ENCODE measurements around the gene USH1C.
A peak's percentile ranks its signal among the peaks of the same experiment; 100 is the strongest.

Gene USH1C

DNA sequence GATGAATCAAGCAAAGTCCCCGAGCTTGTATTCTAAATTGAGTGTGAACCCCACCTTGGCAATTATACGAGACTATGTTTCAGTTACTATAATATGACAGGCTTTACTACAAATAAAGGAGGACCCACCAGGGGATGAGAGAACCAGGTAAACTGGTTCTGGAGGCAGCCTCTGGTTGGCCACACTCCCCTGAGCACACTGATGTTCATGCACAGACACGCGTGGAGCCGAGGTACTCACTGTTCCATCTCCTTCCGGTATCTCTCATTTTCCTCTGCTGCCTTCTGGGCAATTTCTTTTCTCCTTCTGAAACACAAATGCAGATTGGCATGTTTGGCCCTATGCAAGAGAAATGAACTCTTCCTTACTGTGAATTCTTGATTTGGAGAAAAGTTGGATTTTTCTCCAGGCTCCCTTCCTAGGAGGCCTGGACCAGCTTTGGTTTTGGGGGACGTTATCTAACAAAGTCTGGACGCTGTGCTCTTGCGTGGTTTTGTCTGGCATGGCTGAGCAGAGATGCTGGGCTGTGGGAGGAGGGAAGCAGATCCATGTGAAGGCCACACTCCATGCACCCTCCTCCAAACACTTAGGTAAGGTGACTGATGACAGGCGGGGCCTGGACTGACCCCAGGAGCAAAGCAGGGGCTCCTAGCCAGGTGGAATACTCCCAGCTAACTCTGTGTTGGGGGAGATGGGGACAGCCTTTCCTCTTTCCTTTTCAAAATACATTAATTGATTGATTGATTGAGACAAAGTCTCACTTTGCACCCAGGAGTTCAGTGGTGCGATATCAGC lies 22.9 kb downstream of the USH1C start:
- no peak for DNase-seq

DNA sequence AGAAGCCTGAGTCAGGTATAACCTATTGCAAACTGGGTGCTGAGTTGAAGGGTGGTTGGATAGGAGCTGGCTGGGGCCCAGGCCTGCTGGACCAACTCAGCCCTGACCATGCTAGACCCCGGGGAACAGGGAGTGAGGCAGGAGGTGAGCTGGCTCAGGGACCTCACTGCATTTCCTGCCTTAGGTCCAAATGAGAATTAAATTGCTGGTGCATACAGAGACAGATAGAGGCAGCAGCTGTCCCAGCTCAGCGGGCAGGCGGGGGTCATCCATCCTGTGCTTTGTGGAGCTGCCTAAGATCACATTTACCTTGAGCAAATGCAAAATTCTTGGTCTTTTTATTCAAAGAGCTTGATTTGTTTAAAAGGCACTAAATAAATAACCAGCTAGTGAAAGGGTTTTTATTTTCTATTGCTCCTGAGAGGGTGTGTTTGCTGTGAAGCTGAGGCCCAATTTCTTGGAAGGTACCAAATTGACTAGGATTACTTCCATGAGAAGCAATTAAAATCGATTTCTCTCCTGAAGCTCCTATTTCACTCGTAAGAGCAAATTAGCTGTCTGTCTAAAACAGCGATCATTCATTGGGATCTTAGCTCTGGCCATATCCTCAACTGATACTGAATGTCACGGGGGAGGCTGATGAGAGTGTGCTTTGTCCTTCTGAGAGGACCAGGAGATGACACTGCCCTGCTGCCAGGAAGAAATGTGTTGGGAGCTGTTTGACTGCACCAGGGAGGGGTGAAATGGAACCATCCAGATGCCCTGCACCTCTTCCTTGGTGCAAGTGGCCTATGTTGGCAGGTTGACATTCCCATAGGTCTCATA lies 24.9 kb downstream of the USH1C start:
- no peak for DNase-seq

DNA sequence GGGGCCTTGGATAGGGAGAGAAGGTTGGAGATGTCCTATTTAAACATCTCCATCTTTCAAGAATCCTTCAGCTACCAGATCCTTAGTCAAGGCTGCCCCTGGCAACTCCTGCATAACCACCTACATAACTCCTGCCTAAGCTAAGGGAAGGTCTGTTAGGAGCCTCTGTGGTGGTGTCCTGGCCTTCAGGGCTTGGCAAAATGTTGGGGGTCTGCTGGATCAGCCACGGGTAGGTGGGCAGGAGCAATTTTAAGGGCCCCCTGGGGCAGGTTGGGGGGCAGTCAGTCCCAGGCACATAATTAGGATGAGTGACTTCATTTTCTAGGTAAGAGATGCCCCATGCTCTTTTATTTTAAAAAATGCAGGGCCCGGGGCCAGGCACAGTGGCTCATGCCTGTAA lies 25.9 kb downstream of the USH1C start:
- DNase-seq: no peak

DNA sequence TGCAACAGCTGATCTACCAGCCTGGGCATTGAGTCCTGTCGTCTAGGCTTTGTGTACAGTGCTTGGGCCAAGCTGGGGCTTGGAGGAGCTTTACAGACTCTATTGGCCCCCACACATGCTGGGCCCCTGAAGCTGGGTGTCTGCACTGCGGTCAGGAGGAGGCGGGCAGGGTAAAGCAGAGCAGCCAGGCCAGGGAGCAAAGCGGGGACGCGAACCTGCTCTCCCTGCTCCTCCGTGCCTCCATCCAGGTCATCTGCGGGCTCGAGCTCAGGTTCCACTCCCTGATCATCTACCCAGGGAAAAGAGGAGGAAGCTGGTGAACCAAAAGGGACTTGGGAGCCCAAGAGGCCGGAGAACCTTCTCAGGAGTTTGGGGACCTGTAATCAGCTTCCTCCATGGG lies 27.0 kb downstream of the USH1C start:
- DNase-seq: no peak

DNA sequence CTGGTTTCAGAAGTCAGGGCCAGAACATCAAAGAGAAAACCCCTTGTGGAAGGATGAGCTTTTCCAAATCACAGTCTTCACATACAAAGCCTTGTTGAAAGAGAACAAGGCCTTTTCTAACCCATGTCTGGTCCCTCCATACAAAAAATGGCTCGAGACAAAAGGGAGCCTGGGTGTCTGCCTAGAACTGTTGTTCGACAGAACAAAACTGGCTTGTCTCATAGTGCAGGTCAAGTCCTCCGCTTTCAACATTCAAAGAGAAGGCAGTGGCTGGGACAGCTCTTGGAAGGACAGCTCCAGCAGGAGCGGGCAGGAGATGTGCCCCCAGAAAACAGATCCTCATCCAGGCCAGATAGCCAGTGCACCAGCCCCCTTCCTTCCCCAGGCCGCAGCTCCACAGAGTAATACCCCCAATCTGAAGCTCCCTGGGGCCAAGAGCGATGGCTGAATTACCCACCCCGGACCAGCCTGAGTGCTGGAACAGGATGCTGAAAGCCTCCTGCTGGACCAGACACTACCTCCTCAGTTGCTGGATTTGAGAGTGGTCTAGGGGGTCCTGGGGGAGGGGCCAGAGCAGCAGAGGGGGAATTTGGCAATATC lies 27.6 kb downstream of the USH1C start:
- no peak for DNase-seq

DNA sequence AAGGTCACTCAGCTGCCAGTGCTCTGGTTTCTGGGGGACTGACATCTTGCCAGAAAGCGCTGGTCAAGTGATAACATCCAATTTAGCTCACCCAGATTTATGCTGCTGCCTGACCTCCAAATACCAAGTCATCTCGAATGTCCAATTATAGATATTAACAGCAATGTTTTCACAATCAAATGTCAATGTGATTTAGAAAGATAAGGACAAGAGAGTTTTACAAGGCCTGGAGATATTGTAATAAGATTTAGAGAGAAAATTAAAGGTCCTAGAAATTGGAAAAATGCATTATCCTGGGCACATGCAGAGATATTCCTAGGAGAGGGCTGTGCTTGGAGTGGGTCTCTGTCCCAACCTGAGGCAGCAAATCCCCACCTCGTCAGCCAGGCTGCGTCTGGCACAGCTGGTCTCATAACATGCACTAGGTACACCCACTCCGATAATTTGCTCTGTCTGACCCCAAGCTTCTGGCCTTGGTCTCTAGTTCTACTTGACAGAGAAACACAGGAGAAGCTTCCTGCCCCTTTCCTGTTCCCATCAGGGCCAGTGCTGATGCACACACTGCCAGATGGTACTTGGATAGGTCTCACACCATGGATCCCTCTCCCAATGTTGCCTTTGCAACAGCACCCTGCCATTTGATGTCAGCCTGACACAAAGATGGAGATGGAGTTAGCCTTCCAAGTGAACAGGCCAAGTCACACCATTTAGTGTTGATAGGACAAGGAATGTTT lies 28.6 kb downstream of the USH1C start:
- no peak for DNase-seq

DNA sequence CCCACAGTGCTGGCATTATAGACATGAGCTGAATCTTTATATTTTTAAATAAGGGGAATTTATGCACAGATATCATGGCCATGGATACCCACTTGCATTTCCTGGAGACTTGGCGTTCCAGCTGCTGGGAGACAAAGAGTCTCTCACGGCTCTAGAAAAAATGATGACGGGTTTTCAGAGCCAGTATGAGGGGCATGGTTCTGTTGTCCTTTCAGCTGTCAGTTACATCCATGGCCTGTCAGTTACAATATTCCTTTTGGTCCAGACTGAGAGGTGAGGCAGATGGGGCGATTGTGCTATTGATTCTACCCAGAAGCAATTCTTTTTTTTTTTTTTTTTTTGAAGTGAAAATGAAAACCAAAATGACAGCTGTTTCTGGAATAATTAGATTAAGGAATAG lies 29.7 kb downstream of the USH1C start:
- no peak for DNase-seq

DNA sequence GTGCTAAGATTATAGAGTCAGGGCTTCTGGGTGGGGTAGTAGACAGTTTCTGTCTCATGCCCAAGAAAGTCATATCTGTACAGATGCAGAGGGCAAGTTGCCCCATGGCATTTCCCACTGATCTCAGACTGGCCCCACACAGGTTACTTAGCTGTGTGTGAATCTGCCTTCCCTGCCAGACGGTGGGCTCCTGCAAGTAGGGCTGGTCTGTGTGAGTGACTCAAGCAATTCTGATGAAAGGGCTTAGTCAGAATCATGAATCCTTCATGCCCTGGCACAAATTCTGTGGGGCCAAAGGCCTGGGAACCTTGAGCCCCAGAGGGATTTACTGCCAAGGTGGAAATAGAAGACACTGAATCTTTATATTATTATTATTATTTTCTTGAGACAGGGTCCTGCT lies 30.4 kb downstream of the USH1C start:
- no peak for DNase-seq

DNA sequence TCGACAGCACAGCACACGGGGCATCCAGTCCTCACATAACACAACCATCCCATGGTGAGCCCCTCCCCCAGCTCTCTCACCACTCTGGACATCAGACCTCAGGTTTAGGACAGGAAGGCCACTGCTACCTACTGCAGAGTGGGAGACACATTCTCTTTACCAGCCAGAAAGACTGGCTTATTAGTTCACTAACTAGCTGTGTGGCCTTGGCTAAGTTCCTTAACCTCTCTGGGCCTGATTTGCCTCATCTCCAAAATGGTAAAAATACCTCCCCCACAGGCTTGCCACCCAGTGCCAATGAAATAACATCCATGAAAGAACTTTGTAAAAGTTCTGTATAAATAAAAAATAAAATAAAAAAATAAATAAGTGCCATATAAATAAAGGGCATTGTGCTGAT lies 32.1 kb downstream of the USH1C start:
- DNase-seq: no peak

DNA sequence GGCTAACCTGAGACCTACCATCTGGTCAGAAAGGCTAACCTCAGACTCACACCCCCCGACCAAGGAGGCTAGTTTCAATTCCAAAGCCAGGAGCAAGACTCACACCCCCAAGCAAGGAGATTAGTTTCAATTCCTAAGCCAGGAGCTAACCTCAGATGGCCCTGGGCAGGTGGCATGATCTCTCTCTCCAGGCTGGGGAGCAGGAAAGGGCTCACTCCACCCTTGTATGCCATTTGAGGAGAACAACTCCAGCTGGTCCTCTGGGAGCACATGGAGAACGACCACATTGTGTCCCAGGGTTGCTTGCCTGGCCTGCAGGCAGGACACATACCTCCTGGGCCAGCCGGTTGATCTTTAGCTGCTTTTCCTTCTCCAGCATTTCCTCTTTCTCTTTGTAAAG lies 32.6 kb downstream of the USH1C start:
- DNase-seq: no peak

DNA sequence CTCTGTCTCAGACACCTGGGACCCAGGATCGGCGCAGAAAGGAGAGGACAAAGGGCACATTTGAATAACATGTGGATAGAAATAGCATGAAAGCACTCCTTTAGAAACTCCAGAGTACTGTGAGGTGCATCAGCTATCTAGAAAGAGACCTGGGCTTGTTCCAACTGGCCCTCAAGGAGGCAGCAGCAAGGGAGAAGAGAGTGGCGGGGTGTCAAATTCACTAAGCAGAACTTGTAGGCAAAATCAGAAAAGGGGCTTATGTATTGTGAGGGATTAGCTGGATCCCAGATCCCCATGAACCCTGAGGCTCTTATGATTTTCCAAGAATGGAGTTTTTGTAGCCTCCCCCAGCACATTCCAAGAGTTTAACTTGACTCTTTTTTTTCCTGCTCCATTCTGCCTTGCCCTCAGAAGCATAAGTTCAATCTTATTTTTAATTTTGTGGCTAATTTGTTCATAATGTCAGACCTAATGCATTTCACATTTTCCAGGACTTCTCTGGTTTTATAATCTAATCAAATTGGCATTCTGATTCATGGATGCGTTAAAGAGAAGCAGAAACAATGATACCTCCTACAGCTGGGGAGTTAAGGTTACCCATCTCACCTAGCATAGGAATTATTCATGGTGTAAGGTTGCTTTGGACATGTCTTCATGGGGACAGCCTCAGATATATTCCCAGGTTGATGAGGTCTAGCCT lies 33.6 kb downstream of the USH1C start:
- no peak for DNase-seq

DNA sequence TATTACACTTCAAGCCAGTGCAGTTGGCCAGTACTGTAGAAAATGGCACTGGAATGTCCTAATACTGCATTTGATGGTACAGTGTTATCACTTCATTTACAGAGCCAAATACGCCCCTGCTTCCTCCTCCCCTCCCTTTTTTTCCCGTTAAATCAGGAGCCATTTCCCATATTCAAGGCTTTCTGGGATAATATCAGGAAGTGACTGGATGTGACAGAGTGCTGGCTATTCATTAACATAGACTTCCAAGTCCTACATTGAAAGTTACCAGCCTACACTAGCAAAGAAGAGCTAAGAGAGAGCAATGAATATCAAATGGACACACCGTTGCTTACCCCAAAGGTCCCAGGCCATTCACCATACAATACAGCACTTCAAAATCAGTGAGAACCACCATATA lies 35.4 kb downstream of the USH1C start:
- no peak for DNase-seq

DNA sequence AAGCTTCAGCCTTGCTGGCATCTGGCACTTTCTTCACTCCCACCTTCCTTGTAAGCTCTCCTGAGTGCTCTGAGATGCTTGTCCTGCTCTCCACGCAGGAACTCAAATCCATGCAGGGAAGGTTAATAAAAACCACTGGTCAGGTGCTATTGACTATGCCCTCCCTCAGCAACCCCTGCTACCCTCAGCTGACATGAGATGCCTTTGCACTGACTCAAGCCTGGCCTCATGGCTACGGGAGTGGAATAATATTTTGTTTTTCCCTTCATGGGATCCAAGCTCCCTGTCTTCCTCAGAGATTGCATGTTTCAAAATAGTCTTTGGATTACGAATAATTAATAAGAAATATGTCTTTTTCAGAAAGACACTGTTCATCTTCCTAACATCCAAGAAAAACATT lies 35.9 kb downstream of the USH1C start:
- no peak for DNase-seq

DNA sequence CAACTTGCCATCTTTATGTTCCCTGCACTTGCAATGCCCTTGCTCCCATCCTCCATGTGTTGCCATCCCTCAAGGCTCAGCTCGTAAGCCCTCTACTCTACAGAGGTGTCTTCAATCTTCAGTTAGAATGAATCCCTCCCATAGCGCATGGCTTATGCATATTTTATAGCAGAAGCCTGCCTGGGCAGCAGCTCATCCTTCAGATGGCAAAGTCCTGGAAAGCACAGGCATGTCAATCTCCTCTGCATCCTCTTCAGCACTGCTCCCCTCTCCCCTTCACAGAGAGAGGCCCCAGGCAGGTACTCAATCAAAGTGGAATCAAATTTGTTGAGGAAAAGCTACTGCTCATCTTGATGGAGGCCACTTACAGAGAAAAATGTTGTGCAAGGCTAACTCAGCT lies 36.4 kb downstream of the USH1C start:
- DNase-seq: no peak

DNA sequence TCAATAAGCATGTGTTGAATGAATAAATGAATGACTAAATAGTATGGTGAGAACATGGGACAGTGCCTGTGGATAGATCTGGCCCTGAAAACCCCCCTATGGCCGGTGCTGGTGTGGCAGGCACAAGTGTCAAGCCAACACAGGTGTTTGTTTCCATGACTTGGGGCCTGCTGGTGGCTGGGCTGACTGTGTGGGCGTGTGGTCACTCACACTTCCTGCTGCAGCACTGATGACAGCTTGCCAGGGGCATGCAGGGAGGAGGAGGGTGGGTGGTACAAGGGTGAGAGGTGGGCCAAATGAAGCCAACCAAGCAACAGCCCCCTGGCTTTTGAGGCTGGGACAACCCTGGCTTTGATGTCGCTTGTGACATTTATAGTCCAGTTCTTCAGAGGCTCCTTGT lies 37.3 kb downstream of the USH1C start:
- DNase-seq: no peak

DNA sequence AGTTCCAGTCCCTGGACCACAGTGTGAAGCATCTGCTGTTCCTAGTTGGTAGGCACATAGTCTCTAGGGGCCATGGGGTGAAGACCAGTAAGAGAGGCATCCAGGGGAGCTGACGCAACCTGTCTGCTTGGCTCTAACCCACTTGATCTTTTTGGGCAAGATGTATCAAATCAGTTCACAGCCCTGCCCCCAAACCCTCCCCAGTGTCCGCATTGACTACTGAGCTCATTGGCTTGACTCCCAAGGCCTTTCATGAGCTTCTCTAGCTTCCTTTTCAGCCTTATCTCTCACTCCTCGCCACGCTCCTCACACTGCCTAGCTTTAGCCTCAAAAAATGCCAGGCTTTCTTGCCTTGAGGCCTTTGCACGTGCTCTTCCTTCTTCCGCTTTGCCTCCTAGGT lies 37.9 kb downstream of the USH1C start:
- no peak for DNase-seq

DNA sequence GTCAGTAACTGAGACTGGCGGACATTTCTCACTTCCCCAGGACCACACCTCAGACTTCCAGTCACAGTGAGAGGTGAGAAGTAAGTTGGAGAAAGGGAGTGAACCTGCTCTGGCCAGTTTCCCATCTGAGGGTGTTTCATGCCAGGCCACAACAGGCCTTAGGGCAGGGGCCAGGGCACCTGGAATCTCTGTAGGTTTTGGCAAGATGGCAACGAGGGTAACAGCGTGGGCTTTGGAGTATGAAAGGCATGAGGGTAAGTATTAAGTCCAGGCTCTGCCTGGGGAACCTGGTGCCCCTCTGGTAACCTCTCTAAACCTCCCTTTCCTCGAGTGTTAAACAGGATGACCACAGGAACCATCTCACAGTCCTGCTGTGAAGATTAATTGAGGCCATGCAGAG lies 39.1 kb downstream of the USH1C start:
- no peak for DNase-seq

DNA sequence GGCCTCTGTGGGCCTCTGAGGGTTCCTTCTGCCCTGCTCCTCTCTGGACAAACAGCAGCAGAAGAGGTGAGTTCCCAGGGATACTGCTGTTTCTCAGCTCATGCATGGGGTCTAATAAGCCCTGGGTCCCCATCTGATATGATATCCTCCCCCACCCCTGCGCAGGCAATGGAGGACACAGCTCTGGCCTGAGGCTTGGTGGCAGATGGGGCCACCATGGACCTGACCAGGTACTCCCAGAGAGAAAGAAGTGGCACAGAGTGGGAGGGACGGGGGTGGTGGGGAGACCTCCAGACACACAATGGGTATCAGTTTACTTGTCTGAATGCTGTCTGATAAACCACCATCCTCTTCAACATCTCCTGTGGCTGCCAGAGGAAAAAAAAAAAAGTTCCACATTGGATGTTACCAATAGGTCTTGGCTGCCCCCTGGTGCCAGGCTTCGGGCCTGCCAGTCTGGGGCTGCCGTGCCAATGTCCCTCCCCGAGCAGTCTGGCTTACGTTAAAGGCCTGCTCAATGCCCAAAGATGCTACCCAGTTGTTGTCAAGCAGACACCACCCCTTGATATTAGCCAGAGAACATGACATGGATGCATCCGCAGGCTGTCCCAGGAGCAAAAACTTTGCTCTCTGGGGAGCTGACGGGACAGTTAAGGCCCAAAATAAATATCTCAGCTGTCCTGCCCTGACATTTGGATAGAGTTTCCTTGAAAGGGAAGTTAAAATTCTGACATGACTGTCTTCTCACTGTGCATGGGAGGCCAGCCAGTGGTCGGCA lies 39.7 kb downstream of the USH1C start:
- peak; percentile 82 for DNase-seq

DNA sequence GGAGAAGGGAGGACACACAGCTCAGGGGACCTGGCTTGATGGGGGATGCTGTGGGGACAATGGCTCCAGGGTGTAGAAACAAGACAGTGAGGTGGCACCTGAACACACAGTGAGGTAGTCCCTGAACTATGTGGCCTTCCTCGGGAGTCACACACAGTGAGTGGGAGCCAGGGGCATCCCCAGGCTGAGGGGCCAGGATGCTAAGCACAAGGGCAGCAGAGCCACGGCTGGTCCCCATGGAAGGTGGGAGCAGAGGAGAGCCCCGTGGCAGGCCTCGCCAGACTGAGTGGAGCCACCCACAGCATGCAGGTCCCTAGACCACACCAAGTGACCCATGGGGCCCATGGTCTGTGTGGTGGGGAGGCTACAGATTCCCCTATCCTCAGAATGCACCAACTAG lies 41.6 kb downstream of the USH1C start:
- no peak for DNase-seq

DNA sequence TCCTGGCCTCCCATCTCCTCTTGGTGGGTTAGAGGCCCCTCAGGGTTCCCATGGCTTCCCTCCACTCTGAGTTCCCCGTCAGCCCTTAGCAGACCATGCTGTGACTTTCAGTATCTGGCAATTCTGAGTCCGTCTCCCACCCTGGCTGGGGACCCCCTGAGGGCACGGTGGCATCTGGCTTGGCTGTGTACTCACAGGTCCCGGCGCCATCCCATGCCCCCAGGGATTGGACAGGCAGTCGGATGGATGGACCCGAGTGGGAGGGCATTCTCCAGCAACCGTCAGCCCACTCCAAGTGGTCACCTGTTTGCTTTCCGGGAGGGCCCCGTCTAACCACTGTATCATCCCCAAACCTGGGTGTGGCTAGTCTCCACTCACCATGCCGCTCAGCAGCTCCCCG lies 43.5 kb downstream of the USH1C start:
- DNase-seq: no peak

DNA sequence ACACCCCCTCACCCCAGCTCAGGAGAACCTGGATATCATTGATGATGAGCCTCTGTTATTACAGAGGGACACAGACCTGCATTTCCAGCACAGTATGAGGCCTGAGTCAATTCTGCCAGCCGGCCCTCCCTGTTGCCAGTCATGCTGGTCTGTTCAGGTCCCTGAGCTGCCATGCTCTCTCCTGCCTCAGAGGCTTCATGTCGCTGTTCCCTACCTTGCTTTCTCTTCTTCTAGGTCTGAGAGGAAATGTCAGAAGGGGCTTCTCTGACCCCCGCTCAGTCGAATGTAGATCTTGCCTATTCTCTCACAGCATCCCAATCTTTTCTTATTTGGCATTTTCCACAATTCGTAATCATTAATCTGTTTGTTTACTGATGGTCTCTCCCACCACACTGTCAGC lies 45.7 kb downstream of the USH1C start:
- DNase-seq: no peak

DNA sequence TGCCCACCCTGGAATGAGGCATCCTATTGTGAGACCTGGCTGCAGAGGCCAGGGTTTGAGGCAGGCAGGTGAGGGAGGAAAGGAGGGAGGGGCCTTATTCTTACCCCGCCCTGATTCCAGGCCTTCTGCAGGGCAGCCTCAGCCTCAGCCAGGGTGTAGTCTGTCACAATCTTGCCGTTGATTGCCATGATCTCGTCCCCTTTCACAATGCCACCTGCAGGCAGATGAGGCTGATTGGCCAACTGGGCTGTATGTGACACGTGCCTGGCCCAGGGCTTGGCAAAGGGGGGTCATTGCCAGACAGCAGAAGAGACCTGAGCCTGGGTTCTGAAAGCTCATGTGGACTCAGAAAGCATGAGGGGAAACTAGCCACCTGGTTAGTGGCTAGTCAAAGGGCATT lies 46.2 kb downstream of the USH1C start:
- DNase-seq: no peak

Data from activated CD8-positive, alpha-beta memory T cell treated with anti-CD3 and anti-CD28 coated beads, Interleukin-2, amount 50 U/mL, for 4 hours (primary cell).